Keratinocyte (primary cell): ENCODE results near the gene TBCB. TPM values are rescaled to one million over a fixed set of nuclear protein-coding genes. Genes with fewer than 3 reads are reported as not detected.
A peak's percentile ranks its signal among the peaks of the same experiment; 100 is the strongest.

ENCODE experiments used
- DNase-seq: peaks from one replicate; pipeline ENCODE4 v3.0.0-alpha.2; 2011; ENCODE audit warnings: low read depth, missing footprints, low spot score
- FAIRE-seq: peaks from 2 replicates; lab custom pipeline; 2011; peaks lifted over from hg19 to GRCh38; lab: Jason Lieb, UNC
- H2AFZ ChIP-seq: 2 replicates; pipeline ENCODE4 v1.6.0; 2012; ENCODE audit warnings: low read length, control low read depth, inconsistent platforms; ENCODE audit not compliant: control insufficient read depth
- H3K27ac ChIP-seq: 2 replicates; pipeline ENCODE4 v1.5.1; 2011; ENCODE audit warnings: low read length; ENCODE audit not compliant: control insufficient read depth, insufficient read depth
- H3K27me3 ChIP-seq: 3 replicates; pipeline ENCODE4 v1.6.0; 2011; ENCODE audit warnings: low read length; ENCODE audit not compliant: control insufficient read depth, insufficient read depth; ENCODE audit errors: extremely low read depth
- H3K36me3 ChIP-seq, 2 experiments: 2 replicates in 1 of 2; 3 replicates in 1 of 2; pipeline ENCODE4 v1.5.1; 2011; ENCODE audit warnings: low read length in 2 of 2, mild to moderate bottlenecking in 1 of 2; ENCODE audit not compliant: control insufficient read depth in 2 of 2, insufficient read depth in 2 of 2; ENCODE audit errors: extremely low read depth in 1 of 2
- H3K4me1 ChIP-seq: 3 replicates; pipeline ENCODE4 v1.5.1; 2011; ENCODE audit warnings: low read length; ENCODE audit not compliant: control insufficient read depth, insufficient read depth; ENCODE audit errors: extremely low read depth
- H3K4me2 ChIP-seq: 3 replicates; pipeline ENCODE4 v1.6.0; 2011; ENCODE audit warnings: low read depth, low read length; ENCODE audit not compliant: control insufficient read depth, insufficient read depth; ENCODE audit errors: extremely low read depth
- H3K4me3 ChIP-seq, 3 experiments: fragments of 200-600 bp in 1 of 3; sonication (generic) in 1 of 3; 2 replicates in 2 of 3; 3 replicates in 1 of 3; pipeline ENCODE4 v1.5.1; 2011 to 2016; ENCODE audit warnings: low read length in 3 of 3, mild to moderate bottlenecking in 3 of 3, control low read depth in 2 of 3, inconsistent platforms in 1 of 3, low read depth in 1 of 3, mixed read lengths in 1 of 3, mixed run types in 1 of 3, moderate library complexity in 1 of 3; ENCODE audit not compliant: control insufficient read depth in 2 of 3, insufficient read depth in 2 of 3; ENCODE audit errors: extremely low read depth in 1 of 3
- H3K79me2 ChIP-seq: 2 replicates; pipeline ENCODE4 v1.6.0; 2012; ENCODE audit warnings: low read length; ENCODE audit not compliant: control insufficient read depth, insufficient read depth
- H3K9ac ChIP-seq: 3 replicates; pipeline ENCODE4 v1.6.0; 2011; ENCODE audit warnings: low read length; ENCODE audit not compliant: control insufficient read depth, insufficient read depth; ENCODE audit errors: extremely low read depth
- H3K9me1 ChIP-seq: 3 replicates; pipeline ENCODE4 v1.6.0; 2011; ENCODE audit warnings: low read length; ENCODE audit not compliant: control insufficient read depth, insufficient read depth; ENCODE audit errors: extremely low read depth
- H3K9me3 ChIP-seq: 2 replicates; pipeline ENCODE4 v1.5.1; 2012; ENCODE audit warnings: low read depth, low read length; ENCODE audit not compliant: control insufficient read depth
- H4K20me1 ChIP-seq: 3 replicates; pipeline ENCODE4 v1.6.0; 2011; ENCODE audit warnings: low read length; ENCODE audit not compliant: control insufficient read depth, insufficient read depth; ENCODE audit errors: extremely low read depth
- CTCF ChIP-seq, 3 experiments: IDR thresholded peaks in 1 of 3; conservative IDR thresholded peaks in 1 of 3; optimal IDR thresholded peaks in 1 of 3; 2 replicates in 2 of 3; 3 replicates in 1 of 3; pipeline versions ENCODE3 to v1.5.1; 2011; ENCODE audit warnings: low read length in 3 of 3, mild to moderate bottlenecking in 3 of 3, moderate library complexity in 2 of 3, control low read depth in 1 of 3, inconsistent platforms in 1 of 3; ENCODE audit not compliant: insufficient read depth in 2 of 3; ENCODE audit errors: extremely low read depth in 1 of 3
- EZH2 ChIP-seq: IDR thresholded peaks from one replicate; pipeline ENCODE4 v1.6.1; 2012; ENCODE audit warnings: inconsistent platforms, mild to moderate bottlenecking, low read length, moderate library complexity
- dilution Hi-C: fragments of 300-500 bp; cut with MboI; formaldehyde crosslinking; loops from one replicate; pipeline ENCODE4 v1.7.0; 2020; ENCODE audit warnings: low sequenced_read_pairs; ENCODE audit not compliant: extremely low pct_ligation_motif_present
- polyA plus RNA-seq, 5 experiments: library from polyadenylated mRNA; depleted of rRNA in 3 of 5; stranded (reverse) in 3 of 5; stranded (forward) in 1 of 5; unstranded in 1 of 5; fragments of >200 nt; gene quantifications; 1 replicate in 1 of 5; 2 replicates in 3 of 5; 3 replicates in 1 of 5; pipeline versions ENCODE4 v1.2.1 to v1.2.3, GENCODE V29; 2011 to 2012; ENCODE audit warnings: missing spikeins in 2 of 5, low read depth in 1 of 5, low replicate concordance in 1 of 5

Gene TBCB
- polyA plus RNA-seq, 1 donor (not counting 4 experiments of a cell fraction or from before 2014, with no cell fraction given): 183 TPM

GRCh38 chr19:36116344-36116637, 1.0 kb downstream of the TBCB start:
- no peak for DNase-seq
- Histone ChIP-seq H3K4me3 (peak overlapping the region; percentile 82 to 86 (median 83)), H3K9ac (no peak overlapping the region), H3K4me2 (peak overlapping the region; percentile 74), H3K9me3 (no peaks in the 10 kb centered on the region), H3K36me3 (peaks cover 17 to 20% of the 10 kb centered on the region in 2 experiments), H2AFZ (no peak overlapping the region), H3K4me1 (peaks cover 10% of the 10 kb centered on the region), H3K27me3 (no peaks in the 10 kb centered on the region), H3K27ac (no peak overlapping the region), H4K20me1 (no peaks in the 10 kb centered on the region), H3K9me1 (no peaks in the 10 kb centered on the region), H3K79me2 (peaks cover 19% of the 10 kb centered on the region)
- no peak for FAIRE-seq
- dilution Hi-C loops: no loop called here
- TF ChIP-seq CTCF (optimal IDR thresholded peaks at IDR 0.05 in 1 of 3, IDR thresholded peaks at IDR 0.05 in 1 of 3, conservative IDR thresholded peaks at IDR 0.05 in 1 of 3; ENCODE audit: extremely low read depth in 1 of 3, insufficient read depth in 2 of 3, low read length in 3 of 3): no peak
- no peak for TF ChIP-seq EZH2

DNA sequence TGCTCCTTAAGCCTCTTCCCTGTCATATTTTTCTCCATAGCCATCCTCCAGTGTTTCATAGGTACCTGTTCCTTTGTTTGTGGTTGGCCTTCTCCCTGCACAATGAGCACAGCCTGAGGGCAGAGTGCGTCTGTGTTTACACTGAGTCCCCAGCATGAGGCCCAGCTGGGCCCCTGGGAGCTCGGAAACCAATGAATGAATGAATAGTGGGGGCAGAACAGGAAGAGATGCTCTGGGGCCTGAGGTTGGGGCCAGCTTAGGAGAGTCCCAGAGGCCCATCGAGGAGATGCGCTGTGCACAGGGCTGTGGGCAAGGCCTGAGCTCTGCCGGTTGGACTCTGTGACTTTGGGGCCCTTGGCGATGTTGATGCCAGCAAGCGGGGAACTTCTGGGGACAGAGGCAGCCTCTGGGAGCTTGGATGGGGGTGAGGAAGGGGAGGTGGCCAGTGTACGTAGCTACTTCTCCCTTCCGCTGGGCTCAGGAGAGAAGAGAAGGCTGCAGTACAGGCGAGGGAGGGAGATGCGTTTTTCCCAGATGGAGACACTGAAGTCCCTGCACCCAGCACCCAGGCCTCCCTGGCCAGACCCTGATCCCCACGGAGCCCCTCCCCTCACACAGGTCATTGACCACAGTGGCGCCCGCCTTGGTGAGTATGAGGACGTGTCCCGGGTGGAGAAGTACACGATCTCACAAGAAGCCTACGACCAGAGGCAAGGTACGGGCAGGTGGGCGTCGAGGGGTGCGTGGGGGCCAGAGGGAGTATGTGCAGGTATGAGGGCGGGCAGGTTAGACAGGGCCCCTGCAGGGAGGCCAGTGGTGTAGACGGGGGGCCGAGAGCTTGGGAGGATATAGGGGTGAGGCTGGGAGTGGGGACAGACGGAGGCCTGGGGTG, 5.1 kb downstream of the TBCB start:
- H3K9ac ChIP-seq: no peak overlapping the region
- H3K27me3 ChIP-seq: no peaks in the 10 kb centered on the region
- H3K4me2 ChIP-seq: no peak overlapping the region
- DNase-seq (no peak), FAIRE-seq (no peak)
- H3K36me3 ChIP-seq: peaks cover 18 to 29% of the 10 kb centered on the region in 2 experiments
- no peaks in the 10 kb centered on the region for H3K9me3 ChIP-seq
- peaks cover 10% of the 10 kb centered on the region for H3K79me2 ChIP-seq
- no peak overlapping the region for H3K27ac ChIP-seq
- no peaks in the 10 kb centered on the region for H3K9me1 ChIP-seq
- H2AFZ ChIP-seq: no peak overlapping the region
- dilution Hi-C loops: no loop called here
- H3K4me3 ChIP-seq: no peak overlapping the region
- TF ChIP-seq CTCF (optimal IDR thresholded peaks at IDR 0.05 in 1 of 3, IDR thresholded peaks at IDR 0.05 in 1 of 3, conservative IDR thresholded peaks at IDR 0.05 in 1 of 3; ENCODE audit: extremely low read depth in 1 of 3, insufficient read depth in 2 of 3, low read length in 3 of 3) (no peak), EZH2 (no peak)
- H4K20me1 ChIP-seq: no peaks in the 10 kb centered on the region
- peaks cover 8% of the 10 kb centered on the region for H3K4me1 ChIP-seq
